Activated naive CD4-positive, alpha-beta T cell treated with anti-CD3 and anti-CD28 coated beads, Interleukin-2, amount 50 U/mL, for 72 hours (primary cell): ENCODE measurements around the gene AKAP6. TPM values are rescaled to one million over a fixed set of nuclear protein-coding genes. Genes with fewer than 3 reads are reported as not detected.
"Not testable (repeated sequence)": the region's sequence is repeated elsewhere in the genome, so short reads cannot be mapped to it uniquely, and the experiment has no call there.

ENCODE experiments used
- ATAC-seq, 2 donors: fragments of 150-1000 bp; cut with Tn5 transposase; 2 replicates each; pipeline ENCODE4 v1.10.0; 2021; ENCODE audit warnings: mild to moderate bottlenecking in 2 of 2, moderate library complexity in 2 of 2
- DNase-seq, 2 donors: peaks; one replicate each; pipeline ENCODE4 v3.0.0; 2021 to 2022; ENCODE audit warnings: low spot score in 2 of 2
- H3K27ac Mint-ChIP-seq, 2 donors: one replicate each; pipeline ENCODE4 v1.8.0; 2022; ENCODE audit warnings: mild to moderate bottlenecking in 2 of 2, mixed read lengths in 2 of 2
- H3K36me3 Mint-ChIP-seq, 2 donors: one replicate each; pipeline ENCODE4 v1.8.0; 2022; ENCODE audit warnings: mixed read lengths in 2 of 2
- H3K9me3 Mint-ChIP-seq, 2 donors: one replicate each; pipeline ENCODE4 v1.8.0; 2022; ENCODE audit warnings: mixed read lengths in 2 of 2
- total RNA-seq, 2 donors: library from RNA; stranded (reverse); gene quantifications; one replicate each; pipeline ENCODE4 v1.2.3, GENCODE V29; 2022

The AKAP6 gene
- total RNA-seq, 2 donors from 2014 or later: 2.5 to 3.3 TPM

GRCh38 chr14:32436993-32437392 lies 107.9 kb downstream of the AKAP6 start:
- no peaks in the 10 kb centered on the region for H3K36me3 Mint-ChIP-seq
- ATAC-seq: no peak
- no peaks in the 10 kb centered on the region for H3K9me3 Mint-ChIP-seq
- no peak for DNase-seq
- H3K27ac Mint-ChIP-seq: no peak overlapping the region

- Mint-ChIP-seq H3K27ac (no peak overlapping the region), H3K36me3 (no peaks in the 10 kb centered on the region), H3K9me3 (no peaks in the 10 kb centered on the region)
- no peak for ATAC-seq
- no peak for DNase-seq
These were observed 109.4 kb downstream of the AKAP6 start for GRCh38 chr14:32438517-32438916.

- Mint-ChIP-seq H3K9me3 (no peaks in the 10 kb centered on the region), H3K36me3 (no peaks in the 10 kb centered on the region), H3K27ac (no peak overlapping the region)
- ATAC-seq (no peak), DNase-seq (no peak)
These were observed 115.0 kb downstream of the AKAP6 start for GRCh38 chr14:32443890-32444661.

GRCh38 chr14:32447371-32447770 lies 118.3 kb downstream of the AKAP6 start:
- no peaks in the 10 kb centered on the region for H3K9me3 Mint-ChIP-seq
- no peaks in the 10 kb centered on the region for H3K36me3 Mint-ChIP-seq
- no peak for ATAC-seq
- DNase-seq: no peak
- H3K27ac Mint-ChIP-seq: no peak overlapping the region

GRCh38 chr14:32449648-32450047 lies 120.5 kb downstream of the AKAP6 start:
- DNase-seq (no peak), ATAC-seq (no peak)
- no peaks in the 10 kb centered on the region for H3K36me3 Mint-ChIP-seq
- no peak overlapping the region for H3K27ac Mint-ChIP-seq
- no peaks in the 10 kb centered on the region for H3K9me3 Mint-ChIP-seq

- H3K27ac Mint-ChIP-seq: no peak overlapping the region
- ATAC-seq: no peak
- no peaks in the 10 kb centered on the region for H3K36me3 Mint-ChIP-seq
- no peak for DNase-seq
- no peaks in the 10 kb centered on the region for H3K9me3 Mint-ChIP-seq
These were observed 122.0 kb downstream of the AKAP6 start for GRCh38 chr14:32450919-32451675.

- no peak for ATAC-seq
These were observed 125.0 kb downstream of the AKAP6 start for GRCh38 chr14:32453857-32454810.

GRCh38 chr14:32457213-32457920 lies 128.3 kb downstream of the AKAP6 start:
- no peak overlapping the region for H3K27ac Mint-ChIP-seq
- peaks cover 18 to 19% of the 10 kb centered on the region in 2 donors for H3K36me3 Mint-ChIP-seq
- H3K9me3 Mint-ChIP-seq: peaks cover 15 to 16% of the 10 kb centered on the region in 2 donors
- ATAC-seq (no peak), DNase-seq (no peak)

More at GRCh38 chr14:32453857-32454810, 125.0 kb downstream of the AKAP6 start:
- no peak for DNase-seq
- no peak overlapping the region for H3K27ac Mint-ChIP-seq
- H3K9me3 Mint-ChIP-seq: no peaks in the 10 kb centered on the region
- H3K36me3 Mint-ChIP-seq: no peaks in the 10 kb centered on the region

GRCh38 chr14:32458720-32459119 lies 129.6 kb downstream of the AKAP6 start:
- ATAC-seq (no peak), DNase-seq (no peak)
- peaks cover 22 to 31% of the 10 kb centered on the region in 2 donors for H3K36me3 Mint-ChIP-seq
- H3K9me3 Mint-ChIP-seq: peaks cover 26 to 28% of the 10 kb centered on the region in 2 donors
- no peak overlapping the region for H3K27ac Mint-ChIP-seq

- no peak for DNase-seq
- Mint-ChIP-seq H3K36me3 (peaks cover 22 to 32% of the 10 kb centered on the region in 2 donors), H3K9me3 (peaks cover 28 to 30% of the 10 kb centered on the region in 2 donors), H3K27ac (no peak overlapping the region)
- ATAC-seq: no peak
These were observed 131.2 kb downstream of the AKAP6 start for GRCh38 chr14:32460267-32460666.

- Mint-ChIP-seq H3K36me3 (peaks cover 22 to 32% of the 10 kb centered on the region in 2 donors), H3K9me3 (peaks cover 28 to 30% of the 10 kb centered on the region in 2 donors)
- DNase-seq, H3K27ac Mint-ChIP-seq, ATAC-seq: not testable (repeated sequence)
These were observed 133.5 kb downstream of the AKAP6 start for GRCh38 chr14:32462553-32462952.

GRCh38 chr14:32468955-32469354 lies 139.9 kb downstream of the AKAP6 start:
- peaks cover 0 to 4% of the 10 kb centered on the region in 2 donors for H3K9me3 Mint-ChIP-seq
- no peak for DNase-seq
- H3K27ac Mint-ChIP-seq: no peak overlapping the region
- ATAC-seq: no peak
- no peaks in the 10 kb centered on the region for H3K36me3 Mint-ChIP-seq

- no peak for ATAC-seq
- H3K36me3 Mint-ChIP-seq: no peaks in the 10 kb centered on the region
- no peak overlapping the region for H3K27ac Mint-ChIP-seq
These were observed 140.5 kb downstream of the AKAP6 start for GRCh38 chr14:32469388-32470160.

GRCh38 chr14:32470161-32470715 lies 141.1 kb downstream of the AKAP6 start:
- ATAC-seq: no peak
- no peak overlapping the region for H3K27ac Mint-ChIP-seq
- H3K36me3 Mint-ChIP-seq: no peaks in the 10 kb centered on the region
- no peak for DNase-seq
- H3K9me3 Mint-ChIP-seq: no peaks in the 10 kb centered on the region

More at GRCh38 chr14:32469388-32470160, 140.5 kb downstream of the AKAP6 start:
- no peak for DNase-seq
- peaks cover 0 to 4% of the 10 kb centered on the region in 2 donors for H3K9me3 Mint-ChIP-seq

- no peak for ATAC-seq
- H3K36me3 Mint-ChIP-seq: no peaks in the 10 kb centered on the region
- no peaks in the 10 kb centered on the region for H3K9me3 Mint-ChIP-seq
- no peak overlapping the region for H3K27ac Mint-ChIP-seq
- no peak for DNase-seq
These were observed 142.1 kb downstream of the AKAP6 start for GRCh38 chr14:32471181-32471580.
